ENCODE data around the gene POGZ.

The POGZ gene

GRCh38 chr1:151364996-151365395 lies 94.3 kb downstream of the POGZ start:
- TF ChIP-seq CTCF (conservative IDR thresholded peaks at IDR 0.05; ENCODE audit: low read depth, low read length) = no peak
- DNase-seq (ENCODE audit: low read depth) = no peak
- H3K4me3 ChIP-seq (ENCODE audit: low read length) = no peak overlapping the region

- no peak overlapping the region for H3K4me3 ChIP-seq (ENCODE audit: low read length)
- no peak for DNase-seq (ENCODE audit: low read depth)
- no peak for TF ChIP-seq CTCF (conservative IDR thresholded peaks at IDR 0.05; ENCODE audit: low read depth, low read length)
Measured at GRCh38 chr1:151362308-151363155, 96.8 kb downstream of the POGZ start.

GRCh38 chr1:151361883-151362282 lies 97.4 kb downstream of the POGZ start:
- no peak overlapping the region for H3K4me3 ChIP-seq (ENCODE audit: low read length)
- no peak for DNase-seq (ENCODE audit: low read depth)
- TF ChIP-seq CTCF (conservative IDR thresholded peaks at IDR 0.05; ENCODE audit: low read depth, low read length) = no peak

GRCh38 chr1:151356696-151357095 lies 102.6 kb downstream of the POGZ start:
- no peak for DNase-seq (ENCODE audit: low read depth)
- no peak overlapping the region for H3K4me3 ChIP-seq (ENCODE audit: low read length)
- TF ChIP-seq CTCF (conservative IDR thresholded peaks at IDR 0.05; ENCODE audit: low read depth, low read length) = no peak
